H9 (cell line): ENCODE measurements around the gene RGP1. TPM values are rescaled to one million over a fixed set of nuclear protein-coding genes. Genes with fewer than 3 reads are reported as not detected.

ENCODE experiments used
- DNase-seq: peaks from one replicate; pipeline ENCODE4 v3.0.0-alpha.2; 2017
- H2AFZ ChIP-seq: one replicate; pipeline ENCODE4 v1.6.1; 2013; ENCODE audit warnings: mild to moderate bottlenecking, low read length, control low read depth, moderate library complexity
- H2AK5ac ChIP-seq: 2 replicates; pipeline ENCODE4 v1.6.1; 2013; ENCODE audit warnings: low read length, control low read depth, mixed read lengths; ENCODE audit not compliant: insufficient read length
- H2BK120ac ChIP-seq: one replicate; pipeline ENCODE4 v1.6.1; 2013; ENCODE audit warnings: low read depth, mild to moderate bottlenecking, low read length, control low read depth, inconsistent platforms; ENCODE audit not compliant: poor library complexity, severe bottlenecking
- H2BK12ac ChIP-seq: 2 replicates; pipeline ENCODE4 v1.6.1; 2013; ENCODE audit warnings: low read length, control low read depth, mixed read lengths, low read depth; ENCODE audit not compliant: insufficient read length
- H2BK15ac ChIP-seq: 2 replicates; pipeline ENCODE4 v1.6.1; 2013; ENCODE audit warnings: low read depth, low read length, control low read depth
- H2BK20ac ChIP-seq: one replicate; pipeline ENCODE4 v1.6.1; 2013; ENCODE audit warnings: low read depth, mild to moderate bottlenecking, low read length, control low read depth, inconsistent platforms; ENCODE audit not compliant: poor library complexity, severe bottlenecking
- H2BK5ac ChIP-seq: 2 replicates; pipeline ENCODE4 v1.6.1; 2013; ENCODE audit warnings: low read length, control low read depth, mixed read lengths; ENCODE audit not compliant: insufficient read length
- H3K14ac ChIP-seq: 2 replicates; pipeline ENCODE4 v1.6.1; 2013; ENCODE audit warnings: low read length, control low read depth; ENCODE audit not compliant: insufficient read depth
- H3K18ac ChIP-seq: 2 replicates; pipeline ENCODE4 v1.6.1; 2013; ENCODE audit warnings: low read depth, mild to moderate bottlenecking, mixed read lengths, low read length, control low read depth; ENCODE audit not compliant: insufficient read length
- H3K23ac ChIP-seq: 2 replicates; pipeline ENCODE4 v1.6.1; 2013; ENCODE audit warnings: low read length, control low read depth, mixed read lengths, low read depth; ENCODE audit not compliant: insufficient read length
- H3K23me2 ChIP-seq: 2 replicates; pipeline ENCODE4 v1.6.1; 2013; ENCODE audit warnings: low read depth, mild to moderate bottlenecking, mixed read lengths, low read length, control low read depth; ENCODE audit not compliant: insufficient read length, poor library complexity, severe bottlenecking
- H3K27ac ChIP-seq: 2 replicates; pipeline ENCODE4 v1.5.1; 2013; ENCODE audit warnings: low read length, control low read depth, mixed read lengths, low read depth; ENCODE audit not compliant: insufficient read length
- H3K27me3 ChIP-seq: 2 replicates; pipeline ENCODE4 v1.6.1; 2013; ENCODE audit warnings: low read length, control low read depth, inconsistent platforms; ENCODE audit not compliant: insufficient read depth
- H3K4ac ChIP-seq: 2 replicates; pipeline ENCODE4 v1.6.1; 2013; ENCODE audit warnings: low read depth, mild to moderate bottlenecking, control low read depth, inconsistent platforms, low read length, moderate library complexity
- H3K4me1 ChIP-seq: 2 replicates; pipeline ENCODE4 v1.6.1; 2013; ENCODE audit warnings: low read length, control low read depth, inconsistent platforms; ENCODE audit not compliant: insufficient read depth
- H3K4me2 ChIP-seq: 2 replicates; pipeline ENCODE4 v1.6.1; 2013; ENCODE audit warnings: low read length, control low read depth, mixed read lengths; ENCODE audit not compliant: insufficient read length, insufficient read depth
- H3K56ac ChIP-seq: 2 replicates; pipeline ENCODE4 v1.6.1; 2013; ENCODE audit warnings: low read depth, mild to moderate bottlenecking, mixed read lengths, low read length, control low read depth; ENCODE audit not compliant: insufficient read length
- H3K79me1 ChIP-seq: 2 replicates; pipeline ENCODE4 v1.6.1; 2013; ENCODE audit warnings: low read depth, mild to moderate bottlenecking, moderate library complexity, low read length, control low read depth, inconsistent platforms; ENCODE audit not compliant: insufficient read depth, poor library complexity, severe bottlenecking
- H3K79me2 ChIP-seq: 2 replicates; pipeline ENCODE4 v1.6.1; 2013; ENCODE audit warnings: low read length, control low read depth, inconsistent platforms; ENCODE audit not compliant: insufficient read depth
- H3K9ac ChIP-seq: 2 replicates; pipeline ENCODE4 v1.6.1; 2013; ENCODE audit warnings: low read length, control low read depth, mixed read lengths; ENCODE audit not compliant: insufficient read length; ENCODE audit errors: extremely low read depth
- H3K9me3 ChIP-seq: one replicate; pipeline ENCODE4 v1.6.1; 2013; ENCODE audit warnings: low read depth, low read length, inconsistent platforms; ENCODE audit not compliant: control insufficient read depth
- H3T11ph ChIP-seq: one replicate; pipeline ENCODE4 v1.6.1; 2013; ENCODE audit warnings: mild to moderate bottlenecking, low read length, control low read depth, inconsistent platforms
- H4K20me1 ChIP-seq: one replicate; pipeline ENCODE4 v1.6.1; 2013; ENCODE audit not compliant: control insufficient read depth, insufficient read length, insufficient read depth
- H4K5ac ChIP-seq: 2 replicates; pipeline ENCODE4 v1.6.1; 2013; ENCODE audit warnings: low read depth, mild to moderate bottlenecking, mixed read lengths, low read length, control low read depth; ENCODE audit not compliant: insufficient read length
- H4K8ac ChIP-seq: replicated peaks from 2 replicates; pipeline ENCODE4 v1.6.1; 2013; ENCODE audit warnings: low read length, control low read depth, mixed read lengths, low read depth; ENCODE audit not compliant: insufficient read length
- H4K91ac ChIP-seq: 2 replicates; pipeline ENCODE4 v1.6.1; 2013; ENCODE audit warnings: low read depth, mild to moderate bottlenecking, moderate library complexity, mixed read lengths, low read length, control low read depth; ENCODE audit not compliant: insufficient read length
- H3K27ac Mint-ChIP-seq, 3 experiments: 2 replicates in 2 of 3; 3 replicates in 1 of 3; pipeline ENCODE4 v1.8.0; 2020 to 2021; ENCODE audit warnings: mixed read lengths in 3 of 3, mild to moderate bottlenecking in 1 of 3, moderate library complexity in 1 of 3
- H3K27me3 Mint-ChIP-seq: 2 replicates; pipeline ENCODE4 v1.8.0; 2021; ENCODE audit warnings: low read depth, mild to moderate bottlenecking, moderate library complexity, mixed read lengths
- H3K36me3 Mint-ChIP-seq, 3 experiments: 2 replicates in 2 of 3; 3 replicates in 1 of 3; pipeline ENCODE4 v1.8.0; 2020 to 2021; ENCODE audit warnings: low read depth in 3 of 3, mixed read lengths in 3 of 3; ENCODE audit not compliant: insufficient read depth in 1 of 3
- H3K4me1 Mint-ChIP-seq, 2 experiments: 2 replicates each; pipeline ENCODE4 v1.8.0; 2020; ENCODE audit warnings: mixed read lengths in 2 of 2
- H3K4me3 Mint-ChIP-seq, 2 experiments: 2 replicates in 1 of 2; 3 replicates in 1 of 2; pipeline ENCODE4 v1.8.0; 2020 to 2021; ENCODE audit warnings: mild to moderate bottlenecking in 2 of 2, mixed read lengths in 2 of 2, moderate library complexity in 1 of 2
- H3K9me3 Mint-ChIP-seq, 2 experiments: 2 replicates in 1 of 2; 3 replicates in 1 of 2; pipeline ENCODE4 v1.8.0; 2020; ENCODE audit warnings: mild to moderate bottlenecking in 2 of 2, mixed read lengths in 2 of 2, moderate library complexity in 1 of 2
- WGBS: extraction: QIAGEN DNeasy Blood & Tissue Kit; methylation state at CpG from one replicate; pipeline ENCODE4 v1.1.7; 2013; ENCODE audit warnings: missing lambda C conversion rate, low lambda C conversion rate, mixed read lengths; ENCODE audit not compliant: insufficient read length; ENCODE audit errors: extremely low coverage; 5-methylcytosine and 5-hydroxymethylcytosine counted together
- total RNA-seq: library from RNA; stranded (reverse); gene quantifications from 2 replicates; pipeline ENCODE4 v1.2.1, GENCODE V29; 2021
- TF ChIP-seq, protein P1 (sequence below): fragments of 200-600 bp; sonication (generic); conservative IDR thresholded peaks from 3 replicates; pipeline ENCODE4 v1.8.0; 2021; ENCODE audit warnings: antibody characterized with exemption, mild to moderate bottlenecking

RGP1 gene
- total RNA-seq, 1 experiment from 2014 or later = 25.7 TPM

DNA sequence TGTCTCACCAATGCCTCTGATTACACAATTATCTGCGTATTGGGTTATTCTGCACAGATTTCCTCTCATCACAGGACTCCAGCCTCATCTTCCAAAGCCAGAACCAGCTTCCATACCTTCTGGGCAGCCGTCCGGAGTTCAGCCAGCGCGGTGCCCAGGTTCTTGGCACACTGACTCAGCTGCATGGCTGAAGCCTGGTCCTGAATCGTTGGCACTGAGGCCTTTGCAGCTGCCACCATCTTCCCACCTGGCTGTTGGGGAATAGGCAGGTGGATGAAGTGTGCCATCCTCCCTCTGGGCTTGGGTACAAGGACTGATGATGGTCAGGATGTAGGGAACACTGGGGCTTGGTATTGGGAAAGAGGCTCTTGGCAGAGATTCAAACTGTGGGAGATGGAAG, 35.0 kb upstream of the RGP1 start:
- no peaks in the 10 kb centered on the region for H3K9me3 Mint-ChIP-seq
- Histone ChIP-seq H3K4me2 (no peak overlapping the region), H3K9me3 (no peaks in the 10 kb centered on the region), H4K8ac (no peak overlapping the region), H2BK120ac (no peak overlapping the region), H3K27ac (no peak overlapping the region), H3K27me3 (no peaks in the 10 kb centered on the region), H4K20me1 (no peaks in the 10 kb centered on the region), H3K79me2 (no peaks in the 10 kb centered on the region), H3K23me2 (no peaks in the 10 kb centered on the region), H2BK12ac (no peak overlapping the region), H2BK5ac (no peak overlapping the region), H4K91ac (no peak overlapping the region), H3K4ac (no peak overlapping the region), H3K23ac (no peak overlapping the region), H3K18ac (no peak overlapping the region), H3K56ac (no peak overlapping the region), H2AK5ac (no peak overlapping the region), H2AFZ (no peak overlapping the region), H3K4me1 (no peaks in the 10 kb centered on the region), H3K14ac (no peak overlapping the region), H2BK15ac (no peak overlapping the region), H3T11ph (no peak overlapping the region), H2BK20ac (no peak overlapping the region), H3K79me1 (no peaks in the 10 kb centered on the region), H4K5ac (no peak overlapping the region), H3K9ac (no peak overlapping the region)
- TF ChIP-seq, protein P1, sequence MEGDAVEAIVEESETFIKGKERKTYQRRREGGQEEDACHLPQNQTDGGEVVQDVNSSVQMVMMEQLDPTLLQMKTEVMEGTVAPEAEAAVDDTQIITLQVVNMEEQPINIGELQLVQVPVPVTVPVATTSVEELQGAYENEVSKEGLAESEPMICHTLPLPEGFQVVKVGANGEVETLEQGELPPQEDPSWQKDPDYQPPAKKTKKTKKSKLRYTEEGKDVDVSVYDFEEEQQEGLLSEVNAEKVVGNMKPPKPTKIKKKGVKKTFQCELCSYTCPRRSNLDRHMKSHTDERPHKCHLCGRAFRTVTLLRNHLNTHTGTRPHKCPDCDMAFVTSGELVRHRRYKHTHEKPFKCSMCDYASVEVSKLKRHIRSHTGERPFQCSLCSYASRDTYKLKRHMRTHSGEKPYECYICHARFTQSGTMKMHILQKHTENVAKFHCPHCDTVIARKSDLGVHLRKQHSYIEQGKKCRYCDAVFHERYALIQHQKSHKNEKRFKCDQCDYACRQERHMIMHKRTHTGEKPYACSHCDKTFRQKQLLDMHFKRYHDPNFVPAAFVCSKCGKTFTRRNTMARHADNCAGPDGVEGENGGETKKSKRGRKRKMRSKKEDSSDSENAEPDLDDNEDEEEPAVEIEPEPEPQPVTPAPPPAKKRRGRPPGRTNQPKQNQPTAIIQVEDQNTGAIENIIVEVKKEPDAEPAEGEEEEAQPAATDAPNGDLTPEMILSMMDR = no peak
- no peak overlapping the region for H3K4me3 Mint-ChIP-seq
- no CpG with 5 or more reads among the region's 6 CpGs for WGBS
- peaks cover 56 to 91% (median 88%) of the 10 kb centered on the region in 3 experiments for H3K36me3 Mint-ChIP-seq
- H3K4me1 Mint-ChIP-seq = peaks cover 0 to 9% of the 10 kb centered on the region in 2 experiments; a peak in 2 of 4 replicates
- no peaks in the 10 kb centered on the region; the same call in 1 of the 2 replicates for H3K27me3 Mint-ChIP-seq
- DNase-seq = no peak
- no peak overlapping the region for H3K27ac Mint-ChIP-seq
